Measurements from ENCODE around the gene PTGFRN.

DNA sequence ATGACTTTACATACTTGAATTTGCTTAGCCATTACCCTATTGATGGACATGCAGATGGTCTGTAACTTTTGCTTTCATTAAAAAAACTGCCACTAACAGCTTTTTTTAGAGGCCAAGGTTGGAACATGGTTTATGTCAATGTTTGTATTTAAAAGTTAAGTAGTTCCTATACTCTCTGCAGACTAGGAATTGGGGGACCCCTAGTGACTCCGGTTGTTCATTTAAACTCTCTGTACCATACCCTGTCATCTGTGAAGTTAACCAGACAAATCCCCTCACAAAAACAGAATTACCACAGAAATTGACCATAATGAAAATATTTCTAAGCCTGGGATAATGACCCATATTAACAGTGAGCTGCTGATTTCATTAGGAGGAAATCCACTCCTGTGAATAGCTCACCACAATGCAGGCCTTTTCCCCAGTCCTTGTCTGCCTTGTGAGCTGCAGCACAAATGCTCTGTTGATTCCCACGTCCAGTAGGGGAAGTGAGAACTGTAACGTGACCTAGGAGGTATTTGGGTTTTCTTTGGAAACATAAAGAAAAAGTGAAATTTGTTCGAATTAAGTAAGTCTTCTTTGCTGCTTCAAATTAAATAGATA is 61.6 kb downstream of the PTGFRN start:
- TF ChIP-seq, protein P1, sequence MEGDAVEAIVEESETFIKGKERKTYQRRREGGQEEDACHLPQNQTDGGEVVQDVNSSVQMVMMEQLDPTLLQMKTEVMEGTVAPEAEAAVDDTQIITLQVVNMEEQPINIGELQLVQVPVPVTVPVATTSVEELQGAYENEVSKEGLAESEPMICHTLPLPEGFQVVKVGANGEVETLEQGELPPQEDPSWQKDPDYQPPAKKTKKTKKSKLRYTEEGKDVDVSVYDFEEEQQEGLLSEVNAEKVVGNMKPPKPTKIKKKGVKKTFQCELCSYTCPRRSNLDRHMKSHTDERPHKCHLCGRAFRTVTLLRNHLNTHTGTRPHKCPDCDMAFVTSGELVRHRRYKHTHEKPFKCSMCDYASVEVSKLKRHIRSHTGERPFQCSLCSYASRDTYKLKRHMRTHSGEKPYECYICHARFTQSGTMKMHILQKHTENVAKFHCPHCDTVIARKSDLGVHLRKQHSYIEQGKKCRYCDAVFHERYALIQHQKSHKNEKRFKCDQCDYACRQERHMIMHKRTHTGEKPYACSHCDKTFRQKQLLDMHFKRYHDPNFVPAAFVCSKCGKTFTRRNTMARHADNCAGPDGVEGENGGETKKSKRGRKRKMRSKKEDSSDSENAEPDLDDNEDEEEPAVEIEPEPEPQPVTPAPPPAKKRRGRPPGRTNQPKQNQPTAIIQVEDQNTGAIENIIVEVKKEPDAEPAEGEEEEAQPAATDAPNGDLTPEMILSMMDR (IDR thresholded peaks at IDR 0.05) = no peak
- no peak for TF ChIP-seq EZH2phosphoT487 (IDR thresholded peaks at IDR 0.05)
